ENCODE results near the gene PDCD2L. TPM values are rescaled to one million over a fixed set of nuclear protein-coding genes. Genes with fewer than 3 reads are reported as not detected.

Gene PDCD2L
- total and polyA plus RNA-seq, 2 experiments from 2014 or later: 6.3 to 9.8 TPM

GRCh38 chr19:34402074-34402600 is 2.1 kb upstream of the PDCD2L start:
- TF ChIP-seq CTCF (IDR thresholded peaks at IDR 0.05; ENCODE audit: poor library complexity) (no peak), EZH2phosphoT487 (IDR thresholded peaks at IDR 0.05; ENCODE audit: low read depth, severe bottlenecking, unreplicated experiment) (no peak), EZH2 (IDR thresholded peaks at IDR 0.05; ENCODE audit: borderline replicate concordance) (no peak)
- Histone ChIP-seq H3K9me2 (replicated peaks; ENCODE audit: insufficient read depth) (no peaks in the 10 kb centered on the region), H3K27me3 (no peaks in the 10 kb centered on the region), H2AFZ (no peak overlapping the region), H3K36me3 (replicated peaks; ENCODE audit: insufficient read depth, low read depth) (no peaks in the 10 kb centered on the region), H3K79me2 (peaks cover 15% of the 10 kb centered on the region), H3K4me1 (ENCODE audit: insufficient read depth) (no peaks in the 10 kb centered on the region), H3K9me3 (ENCODE audit: low read depth) (no peaks in the 10 kb centered on the region), H3K4me3 (no peak overlapping the region), H4K20me1 (ENCODE audit: insufficient read depth, poor library complexity, severe bottlenecking) (no peaks in the 10 kb centered on the region), H3K4me2 (no peak overlapping the region), H3K27ac (peak overlapping the region; percentile 61)
- no peak for DNase-seq (ENCODE audit: low spot score)
- WGBS (ENCODE audit: low lambda C conversion rate, missing lambda C conversion rate): 81% methylated on average over 8 of the region's 8 CpGs

DNA sequence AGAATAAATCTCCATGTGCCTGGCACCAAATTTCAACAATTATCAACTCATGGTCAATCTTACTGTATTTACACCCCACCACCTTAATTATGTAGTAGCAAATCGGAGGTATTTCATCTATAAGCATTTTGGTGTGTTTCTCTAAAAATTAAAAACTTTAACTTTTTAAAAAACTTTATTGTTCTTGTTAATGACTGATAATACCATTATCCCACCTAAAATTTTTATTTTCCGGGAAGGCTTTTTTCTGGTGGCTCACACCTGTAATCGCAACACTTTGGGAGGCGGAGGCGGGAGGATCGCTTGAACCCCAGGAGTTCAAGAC is 453 bp upstream of the PDCD2L start:
- no peaks in the 10 kb centered on the region for H3K27me3 ChIP-seq
- H3K27ac ChIP-seq: peak overlapping the region; percentile 72
- H3K9me2 ChIP-seq (replicated peaks; ENCODE audit: insufficient read depth): no peaks in the 10 kb centered on the region
- H3K36me3 ChIP-seq (replicated peaks; ENCODE audit: insufficient read depth, low read depth): no peaks in the 10 kb centered on the region
- no peaks in the 10 kb centered on the region for H4K20me1 ChIP-seq (ENCODE audit: insufficient read depth, poor library complexity, severe bottlenecking)
- H3K4me2 ChIP-seq: peak overlapping the region; percentile 99
- DNase-seq (ENCODE audit: low spot score): no peak
- WGBS (ENCODE audit: low lambda C conversion rate, missing lambda C conversion rate): 43% methylated on average over 6 of the region's 6 CpGs
- H3K79me2 ChIP-seq: peaks cover 15% of the 10 kb centered on the region
- TF ChIP-seq CTCF (IDR thresholded peaks at IDR 0.05; ENCODE audit: poor library complexity): no peak
- no peak for TF ChIP-seq EZH2 (IDR thresholded peaks at IDR 0.05; ENCODE audit: borderline replicate concordance)
- no peaks in the 10 kb centered on the region for H3K4me1 ChIP-seq (ENCODE audit: insufficient read depth)
- peak overlapping the region; percentile 80 for H3K4me3 ChIP-seq
- peak overlapping the region; percentile 96 for H2AFZ ChIP-seq
- no peaks in the 10 kb centered on the region for H3K9me3 ChIP-seq (ENCODE audit: low read depth)

DNA sequence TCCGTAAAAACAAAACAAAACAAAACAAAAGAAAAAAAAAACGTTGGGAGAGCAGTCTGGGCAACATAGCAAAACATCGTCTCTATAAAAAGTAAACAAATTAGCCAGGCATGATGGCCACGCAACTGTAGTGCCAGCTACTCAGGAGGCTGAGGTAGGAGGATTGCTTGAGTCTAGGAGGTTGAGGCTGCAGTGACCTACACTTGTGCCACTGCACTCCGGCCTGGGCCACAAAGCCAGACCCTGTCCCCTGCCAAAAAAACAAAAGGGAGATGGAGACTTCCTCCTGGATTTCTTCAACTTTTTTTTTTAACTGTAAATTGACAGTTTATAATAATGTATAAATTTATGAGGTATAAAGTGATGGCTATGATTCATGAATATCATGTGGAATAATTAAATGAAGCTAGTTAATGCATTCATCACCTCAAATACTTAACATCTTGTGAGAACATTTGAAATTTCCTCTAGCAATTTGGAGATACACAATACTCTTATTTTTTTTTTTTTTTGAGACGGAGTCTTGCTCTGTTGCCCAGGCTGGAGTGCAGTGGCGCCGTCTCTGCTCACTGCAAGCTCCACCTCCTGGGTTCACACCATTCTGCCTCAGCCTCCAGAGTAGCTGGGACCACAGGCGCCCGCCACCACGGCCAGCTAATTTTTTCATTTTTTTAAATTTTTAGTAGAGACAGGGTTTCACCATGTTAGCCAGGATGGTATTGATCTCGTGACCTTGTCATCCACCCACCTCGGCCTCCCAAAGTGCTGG is 1.9 kb downstream of the PDCD2L start:
- TF ChIP-seq EZH2phosphoT487 (IDR thresholded peaks at IDR 0.05; ENCODE audit: low read depth, severe bottlenecking, unreplicated experiment) (no peak), EZH2 (IDR thresholded peaks at IDR 0.05; ENCODE audit: borderline replicate concordance) (no peak), CTCF (IDR thresholded peaks at IDR 0.05; ENCODE audit: poor library complexity) (no peak)
- Histone ChIP-seq H3K4me3 (no peak overlapping the region), H3K9me3 (ENCODE audit: low read depth) (no peaks in the 10 kb centered on the region), H3K27ac (no peak overlapping the region), H3K36me3 (replicated peaks; ENCODE audit: insufficient read depth, low read depth) (no peaks in the 10 kb centered on the region), H3K4me1 (ENCODE audit: insufficient read depth) (no peaks in the 10 kb centered on the region), H3K4me2 (no peak overlapping the region), H4K20me1 (ENCODE audit: insufficient read depth, poor library complexity, severe bottlenecking) (no peaks in the 10 kb centered on the region), H3K27me3 (no peaks in the 10 kb centered on the region), H3K9me2 (replicated peaks; ENCODE audit: insufficient read depth) (no peaks in the 10 kb centered on the region), H3K79me2 (peaks cover 15% of the 10 kb centered on the region), H2AFZ (no peak overlapping the region)
- no peak for DNase-seq (ENCODE audit: low spot score)
- 87% methylated on average over 13 of the region's 13 CpGs for WGBS (ENCODE audit: low lambda C conversion rate, missing lambda C conversion rate)

All from hepatocyte (in vitro differentiated cells).